DOHH2 (cell line): ENCODE data around the gene PRKCZ.

Experiments used
- EZH2phosphoT487 ChIP-seq: fragments of 200-600 bp; sonication (generic); IDR thresholded peaks from 2 replicates; pipeline ENCODE4 v1.6.1; 2017; ENCODE audit warnings: borderline replicate concordance, mild to moderate bottlenecking, antibody characterized with exemption, low read length, moderate library complexity, mixed read lengths
- TF ChIP-seq, protein P1 (sequence below): fragments of 200-600 bp; sonication (generic); IDR thresholded peaks from one replicate; pipeline ENCODE4 v1.5.1; 2014; ENCODE audit warnings: antibody characterized with exemption, mild to moderate bottlenecking, low read depth, low read length; ENCODE audit not compliant: poor library complexity, severe bottlenecking

DNA sequence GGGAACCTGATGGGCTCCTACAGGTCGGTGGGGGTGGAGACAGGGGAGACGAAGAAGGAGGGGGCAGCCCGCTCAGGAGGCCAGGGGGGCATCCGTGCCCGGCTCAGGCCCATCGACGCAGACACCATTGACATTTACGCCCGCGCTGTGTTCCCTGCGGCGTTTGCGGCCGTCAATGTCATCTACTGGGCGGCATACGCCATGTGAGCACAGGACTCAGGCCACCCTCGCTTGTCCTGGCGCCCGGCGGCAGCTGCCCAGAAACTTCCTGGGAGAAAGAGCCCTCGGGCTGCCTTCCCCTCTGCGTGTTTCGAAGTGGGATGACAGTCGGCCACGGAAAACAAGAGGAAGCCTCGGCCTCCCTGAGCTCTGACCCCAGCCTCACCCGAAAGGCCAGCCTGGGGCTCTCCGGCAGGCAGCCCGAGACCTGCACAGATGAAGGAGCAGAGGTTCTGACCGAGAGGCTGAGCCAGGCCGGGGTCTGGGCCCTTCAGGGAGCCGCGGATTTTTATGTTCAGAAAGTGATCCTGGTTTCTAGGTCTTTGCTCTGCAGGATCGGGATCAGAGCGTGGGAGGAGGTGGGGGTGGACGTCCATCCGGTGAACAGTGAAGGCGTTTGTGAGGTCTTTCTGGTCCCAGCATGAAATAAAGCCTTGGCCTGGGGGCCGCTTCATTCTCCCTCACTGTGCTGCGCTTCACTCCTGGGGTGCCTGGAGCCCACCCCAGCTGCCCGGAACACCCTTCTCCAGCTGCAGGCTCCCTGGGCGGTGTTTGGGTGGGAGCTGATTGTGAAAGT lies 19.9 kb upstream of the PRKCZ start:
- TF ChIP-seq EZH2phosphoT487: no peak
- TF ChIP-seq, protein P1, sequence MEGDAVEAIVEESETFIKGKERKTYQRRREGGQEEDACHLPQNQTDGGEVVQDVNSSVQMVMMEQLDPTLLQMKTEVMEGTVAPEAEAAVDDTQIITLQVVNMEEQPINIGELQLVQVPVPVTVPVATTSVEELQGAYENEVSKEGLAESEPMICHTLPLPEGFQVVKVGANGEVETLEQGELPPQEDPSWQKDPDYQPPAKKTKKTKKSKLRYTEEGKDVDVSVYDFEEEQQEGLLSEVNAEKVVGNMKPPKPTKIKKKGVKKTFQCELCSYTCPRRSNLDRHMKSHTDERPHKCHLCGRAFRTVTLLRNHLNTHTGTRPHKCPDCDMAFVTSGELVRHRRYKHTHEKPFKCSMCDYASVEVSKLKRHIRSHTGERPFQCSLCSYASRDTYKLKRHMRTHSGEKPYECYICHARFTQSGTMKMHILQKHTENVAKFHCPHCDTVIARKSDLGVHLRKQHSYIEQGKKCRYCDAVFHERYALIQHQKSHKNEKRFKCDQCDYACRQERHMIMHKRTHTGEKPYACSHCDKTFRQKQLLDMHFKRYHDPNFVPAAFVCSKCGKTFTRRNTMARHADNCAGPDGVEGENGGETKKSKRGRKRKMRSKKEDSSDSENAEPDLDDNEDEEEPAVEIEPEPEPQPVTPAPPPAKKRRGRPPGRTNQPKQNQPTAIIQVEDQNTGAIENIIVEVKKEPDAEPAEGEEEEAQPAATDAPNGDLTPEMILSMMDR: no peak
